ENCODE data around the gene MYO7B.
A peak's percentile ranks its signal among the peaks of the same experiment; 100 is the strongest.

- TF ChIP-seq, protein P1, sequence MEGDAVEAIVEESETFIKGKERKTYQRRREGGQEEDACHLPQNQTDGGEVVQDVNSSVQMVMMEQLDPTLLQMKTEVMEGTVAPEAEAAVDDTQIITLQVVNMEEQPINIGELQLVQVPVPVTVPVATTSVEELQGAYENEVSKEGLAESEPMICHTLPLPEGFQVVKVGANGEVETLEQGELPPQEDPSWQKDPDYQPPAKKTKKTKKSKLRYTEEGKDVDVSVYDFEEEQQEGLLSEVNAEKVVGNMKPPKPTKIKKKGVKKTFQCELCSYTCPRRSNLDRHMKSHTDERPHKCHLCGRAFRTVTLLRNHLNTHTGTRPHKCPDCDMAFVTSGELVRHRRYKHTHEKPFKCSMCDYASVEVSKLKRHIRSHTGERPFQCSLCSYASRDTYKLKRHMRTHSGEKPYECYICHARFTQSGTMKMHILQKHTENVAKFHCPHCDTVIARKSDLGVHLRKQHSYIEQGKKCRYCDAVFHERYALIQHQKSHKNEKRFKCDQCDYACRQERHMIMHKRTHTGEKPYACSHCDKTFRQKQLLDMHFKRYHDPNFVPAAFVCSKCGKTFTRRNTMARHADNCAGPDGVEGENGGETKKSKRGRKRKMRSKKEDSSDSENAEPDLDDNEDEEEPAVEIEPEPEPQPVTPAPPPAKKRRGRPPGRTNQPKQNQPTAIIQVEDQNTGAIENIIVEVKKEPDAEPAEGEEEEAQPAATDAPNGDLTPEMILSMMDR (IDR thresholded peaks at IDR 0.05): no peak
- TF ChIP-seq EP300 (IDR thresholded peaks at IDR 0.05) (peak in 1 of 2 donors; percentile 50), POLR2A (IDR thresholded peaks at IDR 0.05) (no peak)
Observed at GRCh38 chr2:127659408-127660290, 124.2 kb downstream of the MYO7B start.

Measured in tibial nerve (tissue), 4 donors.